Neural cell (in vitro differentiated cells): ENCODE data around the gene PLCB4. TPM values are rescaled to one million over a fixed set of nuclear protein-coding genes. Genes with fewer than 3 reads are reported as not detected.

Source experiments
- H2AFZ ChIP-seq: fragments of 200-600, 300-800 bp; sonication (generic), shearing (Covaris generic); 2 replicates; pipeline ENCODE4 v1.6.0; 2014; ENCODE audit warnings: low read depth, mild to moderate bottlenecking, antibody characterized with exemption, low read length, moderate library complexity
- H3F3A ChIP-seq: fragments of 200-600 bp; shearing (Covaris generic); 2 replicates; pipeline ENCODE4 v1.6.1; 2016; ENCODE audit warnings: mild to moderate bottlenecking, moderate library complexity, mixed read lengths, antibody characterized with exemption, low read length; ENCODE audit not compliant: insufficient read depth, poor library complexity, severe bottlenecking
- H3K27ac ChIP-seq: fragments of 200-600, 300-800 bp; sonication (generic), shearing (Covaris generic); 2 replicates; pipeline ENCODE4 v1.5.1; 2014; ENCODE audit warnings: mild to moderate bottlenecking, low read length, moderate library complexity
- H3K27me3 ChIP-seq: fragments of 300-800, 200-600 bp; sonication (generic), shearing (Covaris generic); 2 replicates; pipeline ENCODE4 v1.6.0; 2014; ENCODE audit warnings: mild to moderate bottlenecking, low read depth, low read length, moderate library complexity; ENCODE audit not compliant: insufficient read depth
- H3K36me3 ChIP-seq: fragments of 300-800, 200-600 bp; sonication (generic), shearing (Covaris generic); 2 replicates; pipeline ENCODE4 v1.5.1; 2014; ENCODE audit warnings: mild to moderate bottlenecking, antibody characterized with exemption, low read length, moderate library complexity; ENCODE audit not compliant: insufficient read depth
- H3K4me2 ChIP-seq: fragments of 300-800, 200-600 bp; sonication (generic), shearing (Covaris generic); 2 replicates; pipeline ENCODE4 v1.6.0; 2014; ENCODE audit warnings: mild to moderate bottlenecking, low read length
- H3K4me3 ChIP-seq: fragments of 300-800, 200-600 bp; sonication (generic), shearing (Covaris generic); 2 replicates; pipeline ENCODE4 v1.5.1; 2014; ENCODE audit warnings: mild to moderate bottlenecking, low read length, moderate library complexity
- H3K79me2 ChIP-seq: fragments of 200-600 bp; shearing (Covaris generic); replicated peaks from 2 replicates; pipeline ENCODE4 v1.6.0; 2014; ENCODE audit warnings: mild to moderate bottlenecking, low read length, moderate library complexity; ENCODE audit not compliant: insufficient read depth
- H3K9ac ChIP-seq: fragments of 300-800, 200-600 bp; sonication (generic), shearing (Covaris generic); 2 replicates; pipeline ENCODE4 v1.6.1; 2016; ENCODE audit warnings: mild to moderate bottlenecking, low read length, mixed read lengths
- H3K9me2 ChIP-seq: fragments of 200-600 bp; shearing (Covaris generic); 2 replicates; pipeline ENCODE4 v1.6.1; 2016; ENCODE audit warnings: mild to moderate bottlenecking, low read length, mixed read lengths; ENCODE audit not compliant: insufficient read depth
- H3K9me3 ChIP-seq: fragments of 200-600, 300-800 bp; sonication (generic), shearing (Covaris generic); 2 replicates; pipeline ENCODE4 v1.6.1; 2016; ENCODE audit warnings: mild to moderate bottlenecking, mixed run types, low read length, moderate library complexity, mixed read lengths
- H4K20me1 ChIP-seq: fragments of 200-600 bp; shearing (Covaris generic); 2 replicates; pipeline ENCODE4 v1.6.1; 2016; ENCODE audit warnings: mild to moderate bottlenecking, mixed run types; ENCODE audit not compliant: insufficient read depth
- CTCF ChIP-seq: fragments of 450-650 bp; IDR thresholded peaks from 2 replicates; pipeline ENCODE4 v1.5.1; 2014; ENCODE audit warnings: antibody characterized with exemption, mild to moderate bottlenecking, moderate library complexity; ENCODE audit not compliant: poor library complexity, severe bottlenecking
- EP300 ChIP-seq: fragments of 450-650 bp; conservative IDR thresholded peaks from 2 replicates; pipeline ENCODE4 v1.6.1; 2014; ENCODE audit warnings: antibody characterized with exemption, mild to moderate bottlenecking, moderate library complexity; ENCODE audit not compliant: poor library complexity, severe bottlenecking
- EZH2 ChIP-seq: fragments of 200-600, 300-800 bp; shearing (Covaris generic), sonication (generic); IDR thresholded peaks from 2 replicates; pipeline ENCODE4 v1.6.1; 2014; ENCODE audit warnings: antibody characterized with exemption, low read length, borderline replicate concordance, mild to moderate bottlenecking; ENCODE audit not compliant: insufficient read depth, poor library complexity, severe bottlenecking
- MXI1 ChIP-seq: fragments of 450-650 bp; conservative IDR thresholded peaks from 2 replicates; pipeline ENCODE4 v1.6.1; 2014; ENCODE audit warnings: antibody characterized with exemption, mild to moderate bottlenecking; ENCODE audit not compliant: poor library complexity, severe bottlenecking
- POLR2AphosphoS5 ChIP-seq: IDR thresholded peaks from 2 replicates; pipeline ENCODE4 v1.6.1; 2012
- RAD21 ChIP-seq: fragments of 450-650 bp; conservative IDR thresholded peaks from 2 replicates; pipeline ENCODE4 v1.6.1; 2014; ENCODE audit warnings: antibody characterized with exemption, mild to moderate bottlenecking, moderate library complexity
- SMC3 ChIP-seq: fragments of 450-650 bp; conservative IDR thresholded peaks from 2 replicates; pipeline ENCODE4 v1.6.1; 2014; ENCODE audit warnings: antibody characterized with exemption, mild to moderate bottlenecking, moderate library complexity; ENCODE audit not compliant: poor library complexity
- TAF1 ChIP-seq: IDR thresholded peaks from 2 replicates; pipeline ENCODE4 v1.6.1; 2012; ENCODE audit warnings: low read depth
- polyA plus RNA-seq: library from polyadenylated mRNA; depleted of rRNA; stranded (reverse); fragments of >200 nt; gene quantifications from 2 replicates; pipeline ENCODE4 v1.2.3, GENCODE V29; 2014
- TF ChIP-seq, protein P1 (sequence below): IDR thresholded peaks from 2 replicates; pipeline ENCODE4 v1.6.1; 2012; ENCODE audit warnings: borderline replicate concordance

PLCB4 gene
- polyA plus RNA-seq, 1 donor from 2014 or later = 13.1 TPM

DNA sequence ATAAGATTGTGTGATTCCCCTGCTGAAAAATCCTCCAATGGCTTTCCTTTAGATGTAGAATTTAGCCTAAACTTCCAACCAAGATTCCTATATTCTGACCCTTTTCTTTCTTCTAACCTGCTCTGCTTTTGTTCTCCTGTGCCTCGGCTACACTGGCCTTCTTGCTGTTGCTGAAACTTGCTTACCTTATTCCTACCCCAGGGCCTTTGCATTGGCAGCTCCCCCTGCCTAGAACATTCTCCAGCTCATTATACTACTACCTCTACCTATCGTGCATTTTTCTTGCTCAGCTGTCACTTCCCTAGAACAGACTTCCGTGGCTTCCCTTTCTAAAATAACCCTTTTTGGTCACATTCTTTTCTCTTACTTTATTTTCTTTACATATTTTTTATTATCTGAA is 48.7 kb downstream of the PLCB4 start:
- H3F3A ChIP-seq = no peaks in the 10 kb centered on the region
- no peaks in the 10 kb centered on the region for H3K36me3 ChIP-seq
- H3K27ac ChIP-seq = no peak overlapping the region
- no peak overlapping the region for H3K9ac ChIP-seq
- no peak overlapping the region for H3K4me3 ChIP-seq
- H3K79me2 ChIP-seq = no peaks in the 10 kb centered on the region
- H3K27me3 ChIP-seq = no peaks in the 10 kb centered on the region
- no peaks in the 10 kb centered on the region for H3K9me2 ChIP-seq
- TF ChIP-seq TAF1 = no peak
- TF ChIP-seq CTCF = no peak
- TF ChIP-seq POLR2AphosphoS5 = no peak
- TF ChIP-seq SMC3 = no peak
- H4K20me1 ChIP-seq = no peaks in the 10 kb centered on the region
- no peak overlapping the region for H3K4me2 ChIP-seq
- H3K9me3 ChIP-seq = no peaks in the 10 kb centered on the region
- H2AFZ ChIP-seq = no peak overlapping the region

DNA sequence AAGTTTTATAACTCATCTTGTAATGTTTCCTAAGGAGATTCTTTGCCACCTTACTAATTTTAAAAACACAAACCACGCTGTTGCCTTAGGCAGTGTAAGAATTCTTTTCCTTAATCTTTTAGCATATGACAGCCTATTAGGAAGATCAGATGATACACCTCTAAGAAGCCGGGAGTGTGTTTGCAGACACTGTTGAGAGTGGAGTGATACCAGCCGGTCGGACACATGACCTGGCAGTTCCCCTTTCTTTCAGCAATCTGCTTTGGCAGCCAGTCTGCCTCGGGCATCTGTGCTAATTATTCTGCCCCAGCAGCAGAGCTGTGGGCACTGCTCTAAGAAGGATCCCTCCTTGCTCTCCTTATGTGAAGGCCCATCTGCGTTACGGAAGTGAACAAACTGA is 50.9 kb downstream of the PLCB4 start:
- Histone ChIP-seq H3K36me3 (no peaks in the 10 kb centered on the region), H3K4me2 (no peak overlapping the region), H4K20me1 (no peaks in the 10 kb centered on the region), H3K4me3 (no peak overlapping the region), H2AFZ (no peak overlapping the region), H3K9me3 (no peaks in the 10 kb centered on the region), H3K9me2 (no peaks in the 10 kb centered on the region), H3K27ac (no peak overlapping the region), H3K79me2 (no peaks in the 10 kb centered on the region), H3K27me3 (no peaks in the 10 kb centered on the region), H3K9ac (no peak overlapping the region), H3F3A (no peaks in the 10 kb centered on the region)
- TF ChIP-seq MXI1 (no peak), RAD21 (no peak), CTCF (no peak), SMC3 (no peak), EP300 (no peak), TAF1 (no peak), EZH2 (no peak), POLR2AphosphoS5 (no peak)
- TF ChIP-seq, protein P1, sequence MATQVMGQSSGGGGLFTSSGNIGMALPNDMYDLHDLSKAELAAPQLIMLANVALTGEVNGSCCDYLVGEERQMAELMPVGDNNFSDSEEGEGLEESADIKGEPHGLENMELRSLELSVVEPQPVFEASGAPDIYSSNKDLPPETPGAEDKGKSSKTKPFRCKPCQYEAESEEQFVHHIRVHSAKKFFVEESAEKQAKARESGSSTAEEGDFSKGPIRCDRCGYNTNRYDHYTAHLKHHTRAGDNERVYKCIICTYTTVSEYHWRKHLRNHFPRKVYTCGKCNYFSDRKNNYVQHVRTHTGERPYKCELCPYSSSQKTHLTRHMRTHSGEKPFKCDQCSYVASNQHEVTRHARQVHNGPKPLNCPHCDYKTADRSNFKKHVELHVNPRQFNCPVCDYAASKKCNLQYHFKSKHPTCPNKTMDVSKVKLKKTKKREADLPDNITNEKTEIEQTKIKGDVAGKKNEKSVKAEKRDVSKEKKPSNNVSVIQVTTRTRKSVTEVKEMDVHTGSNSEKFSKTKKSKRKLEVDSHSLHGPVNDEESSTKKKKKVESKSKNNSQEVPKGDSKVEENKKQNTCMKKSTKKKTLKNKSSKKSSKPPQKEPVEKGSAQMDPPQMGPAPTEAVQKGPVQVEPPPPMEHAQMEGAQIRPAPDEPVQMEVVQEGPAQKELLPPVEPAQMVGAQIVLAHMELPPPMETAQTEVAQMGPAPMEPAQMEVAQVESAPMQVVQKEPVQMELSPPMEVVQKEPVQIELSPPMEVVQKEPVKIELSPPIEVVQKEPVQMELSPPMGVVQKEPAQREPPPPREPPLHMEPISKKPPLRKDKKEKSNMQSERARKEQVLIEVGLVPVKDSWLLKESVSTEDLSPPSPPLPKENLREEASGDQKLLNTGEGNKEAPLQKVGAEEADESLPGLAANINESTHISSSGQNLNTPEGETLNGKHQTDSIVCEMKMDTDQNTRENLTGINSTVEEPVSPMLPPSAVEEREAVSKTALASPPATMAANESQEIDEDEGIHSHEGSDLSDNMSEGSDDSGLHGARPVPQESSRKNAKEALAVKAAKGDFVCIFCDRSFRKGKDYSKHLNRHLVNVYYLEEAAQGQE = no peak
